K562 (cell line): ENCODE data around the gene FXR1. TPM values are rescaled to one million over a fixed set of nuclear protein-coding genes. Genes with fewer than 3 reads are reported as not detected.

Experiments used
- ATAC-seq: fragments of 200-7000 bp; cut with Tn5 transposase; 3 replicates; pipeline ENCODE4 v1.9.1; 2020; ENCODE audit warnings: moderate library complexity
- BruUV-seq: library from RNA; stranded (reverse); fragments of 400-500 nt; replicated peaks from 2 replicates; lab custom pipeline; 2021; lab: Mats Ljungman, UMichigan
- CTCF ChIA-PET: fragments of 300-600 bp; formaldehyde crosslinking; extraction: SDS; loops from one replicate; lab custom pipeline; 2021; ENCODE audit warnings: low intra/inter-chr PET ratio; lab: Yijun Ruan, JAX
- POLR2A ChIA-PET: fragments of 300-600, 350-650 bp; sonication (Branson Sonifier 250); formaldehyde crosslinking; extraction: SDS; loops from one replicate; lab custom pipeline; 2021; ENCODE audit warnings: antibody characterized with exemption, inconsistent platforms; lab: Yijun Ruan, JAX
- DNase-seq, 4 experiments: peaks; one replicate each; pipeline versions ENCODE4 v3.0.0 to v3.0.0-alpha.2; 2011 to 2018; ENCODE audit warnings: low spot score in 3 of 4, mixed read lengths in 3 of 4; ENCODE audit errors: extremely low read depth in 1 of 4
- FAIRE-seq: peaks from 2 replicates; lab custom pipeline; 2011; peaks lifted over from hg19 to GRCh38; lab: Jason Lieb, UNC
- H2AFZ ChIP-seq: 2 replicates; pipeline ENCODE4 v1.6.0; 2011; ENCODE audit warnings: low read depth, low read length, control low read depth, inconsistent platforms
- H3K27ac ChIP-seq: fragments of 200-600 bp; 3 replicates; pipeline ENCODE4 v1.8.0; 2011; ENCODE audit warnings: low read depth, mild to moderate bottlenecking, control low read depth, inconsistent platforms, low read length, moderate library complexity, mixed read lengths; ENCODE audit errors: extremely low read depth
- H3K27me3 ChIP-seq, 2 experiments: fragments of 300-600 bp in 1 of 2; 2 replicates in 1 of 2; 3 replicates in 1 of 2; pipeline versions ENCODE4 v1.6.0 to v1.8.0; 2011; ENCODE audit warnings: inconsistent platforms in 2 of 2, low read length in 2 of 2, mild to moderate bottlenecking in 1 of 2, mixed read lengths in 1 of 2, moderate library complexity in 1 of 2; ENCODE audit not compliant: control insufficient read depth in 2 of 2, insufficient read depth in 2 of 2
- H3K36me3 ChIP-seq: fragments of 300-600 bp; 3 replicates; pipeline ENCODE4 v1.8.0; 2011; ENCODE audit warnings: mild to moderate bottlenecking, low read length, inconsistent platforms; ENCODE audit not compliant: control insufficient read depth, insufficient read depth
- H3K4me1 ChIP-seq, 2 experiments: fragments of 200-600 bp in 1 of 2; replicated peaks in 1 of 2; 2 replicates in 1 of 2; 3 replicates in 1 of 2; pipeline versions ENCODE4 v1.5.1 to v1.8.0; 2011; ENCODE audit warnings: inconsistent platforms in 2 of 2, low read length in 2 of 2, mild to moderate bottlenecking in 1 of 2, mixed read lengths in 1 of 2, moderate library complexity in 1 of 2; ENCODE audit not compliant: control insufficient read depth in 2 of 2, insufficient read depth in 2 of 2
- H3K4me2 ChIP-seq: 2 replicates; pipeline ENCODE4 v1.6.1; 2011; ENCODE audit warnings: low read length, control low read depth, inconsistent platforms, mixed read lengths; ENCODE audit not compliant: insufficient read depth
- H3K4me3 ChIP-seq: fragments of 200-600 bp; sonication (generic), shearing (Covaris generic); 2 replicates; pipeline ENCODE4 v1.5.1; 2016; ENCODE audit warnings: control low read depth, inconsistent platforms
- H3K79me2 ChIP-seq: fragments of 200-600 bp; 3 replicates; pipeline ENCODE4 v1.8.0; 2011; ENCODE audit warnings: low read length, inconsistent platforms; ENCODE audit not compliant: control insufficient read depth, insufficient read depth
- H3K9ac ChIP-seq, 2 experiments: 2 replicates each; pipeline versions ENCODE4 v1.6.0 to v1.6.1; 2011; ENCODE audit warnings: low read depth in 2 of 2, low read length in 2 of 2, control low read depth in 1 of 2, inconsistent platforms in 1 of 2, mild to moderate bottlenecking in 1 of 2, mixed read lengths in 1 of 2; ENCODE audit not compliant: insufficient read depth in 1 of 2
- H3K9me1 ChIP-seq: one replicate; pipeline ENCODE4 v1.6.0; 2011; ENCODE audit warnings: inconsistent platforms, mild to moderate bottlenecking, low read length, moderate library complexity; ENCODE audit not compliant: control insufficient read depth, insufficient read depth
- H3K9me3 ChIP-seq: replicated peaks from 2 replicates; pipeline ENCODE4 v1.5.1; 2011; ENCODE audit warnings: low read depth, low read length, inconsistent platforms; ENCODE audit not compliant: control insufficient read depth, insufficient read depth
- H4K20me1 ChIP-seq: replicated peaks from 2 replicates; pipeline ENCODE4 v1.6.1; 2011; ENCODE audit warnings: low read length, inconsistent platforms, mixed read lengths; ENCODE audit not compliant: control insufficient read depth, insufficient read depth
- CHD2 ChIP-seq: IDR thresholded peaks from 2 replicates; pipeline ENCODE4 v1.6.1; 2011; ENCODE audit warnings: low read depth, low read length
- CLOCK ChIP-seq: fragments of 250-450 bp; sonication (Bioruptor Pico); IDR thresholded peaks from 2 replicates; pipeline ENCODE4 v1.4.0; 2020; ENCODE audit warnings: mild to moderate bottlenecking, moderate library complexity, borderline replicate concordance
- FIP1L1 ChIP-seq: fragments of 200-400 bp; formaldehyde crosslinking; IDR thresholded peaks from 2 replicates; pipeline ENCODE4 v1.6.1; 2018; ENCODE audit warnings: mild to moderate bottlenecking, low read depth, low read length; ENCODE audit not compliant: poor library complexity, severe bottlenecking
- GATAD2A ChIP-seq: fragments of 450-650 bp; IDR thresholded peaks from 2 replicates; pipeline ENCODE4 v1.6.1; 2017
- JUN ChIP-seq, 2 experiments: sonication (generic) in 1 of 2; formaldehyde crosslinking in 1 of 2; IDR thresholded peaks; 2 replicates each; pipeline versions ENCODE4 v1.6.1 to v1.8.0; 2012 to 2022; ENCODE audit warnings: borderline replicate concordance in 2 of 2, mild to moderate bottlenecking in 2 of 2, improper control_type of control experiment in 1 of 2, low read depth in 1 of 2, low read length in 1 of 2, missing genetic modification reagents in 1 of 2
- RAD51 ChIP-seq: fragments of 450-650 bp; IDR thresholded peaks from 2 replicates; pipeline ENCODE4 v1.7.1; 2016; ENCODE audit warnings: low read depth, mild to moderate bottlenecking, borderline replicate concordance
- SMAD4 ChIP-seq: fragments of 250-450 bp; sonication (Bioruptor Pico); conservative IDR thresholded peaks from 2 replicates; pipeline ENCODE4 v1.8.0; 2021; ENCODE audit warnings: inconsistent platforms, mild to moderate bottlenecking, moderate library complexity
- ZBED1 ChIP-seq: IDR thresholded peaks from 2 replicates; pipeline ENCODE4 v1.6.1; 2014
- ZBTB49 ChIP-seq: sonication (generic); formaldehyde crosslinking; IDR thresholded peaks from 2 replicates; pipeline ENCODE4 v1.8.0; 2022; ENCODE audit warnings: missing genetic modification reagents, mild to moderate bottlenecking, borderline replicate concordance
- ZNF408 ChIP-seq: fragments of 250-450 bp; sonication (Bioruptor Pico); IDR thresholded peaks from 2 replicates; pipeline ENCODE4 v1.4.0; 2020; ENCODE audit warnings: low read depth, mild to moderate bottlenecking, moderate library complexity
- ZNF445 ChIP-seq: fragments of 250-450 bp; sonication (Bioruptor Pico); IDR thresholded peaks from 2 replicates; pipeline ENCODE4 v1.4.0; 2020; ENCODE audit warnings: low read depth, mild to moderate bottlenecking, moderate library complexity
- ZNF639 ChIP-seq, 2 experiments: fragments of 200-800 bp in 1 of 2; sonication (Bioruptor generic) in 1 of 2; sonication (generic) in 1 of 2; formaldehyde crosslinking in 1 of 2; IDR thresholded peaks in 1 of 2; conservative IDR thresholded peaks in 1 of 2; 2 replicates each; pipeline versions ENCODE4 v1.5.0 to v1.6.1; 2016 to 2020; ENCODE audit warnings: missing compliant biosample characterization in 1 of 2, missing genetic modification characterization in 1 of 2, missing genetic modification reagents in 1 of 2
- WGBS: fragments of 100-300 bp; shearing (Covaris generic); methylation state at CpG from one replicate; pipeline ENCODE4 v1.1.6; 2016; ENCODE audit warnings: low coverage, mixed read lengths; ENCODE audit not compliant: insufficient coverage; ENCODE audit errors: missing lambda C conversion rate; 5-methylcytosine and 5-hydroxymethylcytosine counted together
- in situ Hi-C: fragments of 300-500 bp; cut with MboI; formaldehyde crosslinking; loops from 4 replicates; pipeline ENCODE4 v1.15.0; 2018; ENCODE audit warnings: inconsistent platforms, mixed read lengths
- intact Hi-C: fragments of 100-400 bp; cut with micrococcal nuclease; formaldehyde crosslinking; loops from 2 replicates; pipeline ENCODE4 v1.14.2; 2022
- polyA plus RNA-seq, 8 experiments: library from polyadenylated mRNA; depleted of rRNA in 4 of 8; stranded (reverse) in 5 of 8; unstranded in 3 of 8; fragments of >200 nt; fragmentation: Nextera tagmentation in 2 of 8; fragmentation: Illumina TruSeq in 1 of 8; extraction: Ambion mirVana in 2 of 8; extraction: Trizol in 1 of 8; gene quantifications; 2 replicates each; pipeline versions ENCODE4 v1.2.1 to v1.2.3, GENCODE V29; 2011 to 2014; ENCODE audit warnings: inconsistent platforms in 1 of 8, missing spikeins in 1 of 8
- total RNA-seq, 7 experiments: library from RNA; depleted of rRNA in 6 of 7; stranded (reverse); fragments of >200 nt in 6 of 7; fragmentation: Illumina TruSeq in 2 of 7; extraction: Trizol in 2 of 7; gene quantifications; 2 replicates each; pipeline versions ENCODE4 v1.2.1 to v1.2.3, GENCODE V29; 2011 to 2021; ENCODE audit warnings: low replicate concordance in 1 of 7

FXR1 gene
- total and polyA plus RNA-seq, 9 of the 15 experiments (the other 6 are each of a cell fraction or from before 2014, with no cell fraction given), result 59.4 to 177 (median 136) TPM

GRCh38 chr3:180913581-180914404 lies 1.3 kb downstream of the FXR1 start (continued):
- TF ChIP-seq ZBED1 (no peak), CHD2 (no peak)
- TF ChIP-seq, all 486 proteins: peak for 12

- H3K9me1 ChIP-seq, result peaks cover 3% of the 10 kb centered on the region
- intact Hi-C loops (loop anchor here (10.0 kb wide), 1 partner anchor 786 kb away; no protein-coding TSS in a partner anchor), in situ Hi-C loops (no loop called here)
- H2AFZ ChIP-seq, result no peak overlapping the region
- H3K4me3 ChIP-seq, result no peak overlapping the region
- no peak overlapping the region for H3K4me2 ChIP-seq
- no peak for TF ChIP-seq FIP1L1
- no peak for TF ChIP-seq JUN (IDR thresholded peaks at IDR 0.05; ENCODE audit: borderline replicate concordance, low read depth, low read length)
- no peak for TF ChIP-seq JUN (CRISPR knock-in tag; IDR thresholded peaks at IDR 0.05; ENCODE audit: borderline replicate concordance)
- no peak for TF ChIP-seq CLOCK (CRISPR knock-in tag)
- no peak for TF ChIP-seq ZNF445
- no peak for TF ChIP-seq SMAD4 (CRISPR knock-in tag)
- TF ChIP-seq ZNF408 (CRISPR knock-in tag), result no peak
- TF ChIP-seq ZBTB49 (CRISPR knock-in tag), result no peak
- TF ChIP-seq GATAD2A, result no peak
- TF ChIP-seq RAD51, result no peak
- no peak for TF ChIP-seq ZNF639 (CRISPR knock-in tag; conservative IDR thresholded peaks at IDR 0.05 in 1 of 2, IDR thresholded peaks at IDR 0.05 in 1 of 2)
- no TSS peak for BruUV-seq
- H3K4me1 ChIP-seq, result peaks cover 0 to 7% of the 10 kb centered on the region in 2 experiments; a peak in 2 of 5 replicates
- H3K27me3 ChIP-seq, result no peaks in the 10 kb centered on the region
- FAIRE-seq, result no peak
- H3K36me3 ChIP-seq, result peaks cover 72% of the 10 kb centered on the region
- no peak overlapping the region for H3K27ac ChIP-seq
- no peaks in the 10 kb centered on the region for H3K9me3 ChIP-seq
- WGBS, result 14% methylated on average over 1 of the region's 1 CpG
- H3K9ac ChIP-seq, result no peak overlapping the region
- H4K20me1 ChIP-seq, result peaks cover 56% of the 10 kb centered on the region
- DNase-seq, result no peak
- POLR2A ChIA-PET, result no interaction called here
- no peak for ATAC-seq
- CTCF ChIA-PET, result no interaction called here
- peaks cover 99% of the 10 kb centered on the region for H3K79me2 ChIP-seq
These were observed 6.1 kb downstream of the FXR1 start for GRCh38 chr3:180918542-180918941.
